ENCODE measurements around the gene ARHGAP21.
"Not testable (repeated sequence)": the region's sequence is repeated elsewhere in the genome, so short reads cannot be mapped to it uniquely, and the experiment has no call there.

Gene ARHGAP21

GRCh38 chr10:24723788-24724380 lies at the start of gene ARHGAP21:
TSS of gene ARHGAP21 (minus strand) at chr10:24723887. CDS start at chr10:24721899, 1,988 bp downstream.
- peak; percentile 81 for DNase-seq (ENCODE audit: low read depth)

GRCh38 chr10:24771943-24772694 lies 48.4 kb upstream of the ARHGAP21 start:
- DNase-seq (ENCODE audit: low read depth): no peak

- DNase-seq (ENCODE audit: low read depth): not testable (repeated sequence)
Observed at GRCh38 chr10:24764991-24765390, 41.3 kb upstream of the ARHGAP21 start.

- peak; percentile 31 for DNase-seq (ENCODE audit: low read depth)
Observed at GRCh38 chr10:24762966-24763623, 39.4 kb upstream of the ARHGAP21 start.

- peak; percentile 61 for DNase-seq (ENCODE audit: low read depth)
Observed at GRCh38 chr10:24762161-24762924, 38.7 kb upstream of the ARHGAP21 start.

GRCh38 chr10:24759672-24760071 lies 36.0 kb upstream of the ARHGAP21 start:
- DNase-seq (ENCODE audit: low read depth): no peak

GRCh38 chr10:24758254-24758653 lies 34.6 kb upstream of the ARHGAP21 start:
- not testable (repeated sequence) for DNase-seq (ENCODE audit: low read depth)

GRCh38 chr10:24756283-24756682 lies 32.6 kb upstream of the ARHGAP21 start:
- no peak for DNase-seq (ENCODE audit: low read depth)

GRCh38 chr10:24751716-24752115 lies 28.0 kb upstream of the ARHGAP21 start:
- no peak for DNase-seq (ENCODE audit: low read depth)

GRCh38 chr10:24750695-24751094 lies 27.0 kb upstream of the ARHGAP21 start:
- no peak for DNase-seq (ENCODE audit: low read depth)

- DNase-seq (ENCODE audit: low read depth): no peak
Observed at GRCh38 chr10:24748214-24748613, 24.5 kb upstream of the ARHGAP21 start.

GRCh38 chr10:24744946-24745345 lies 21.3 kb upstream of the ARHGAP21 start:
- no peak for DNase-seq (ENCODE audit: low read depth)

GRCh38 chr10:24740714-24741113 lies 17.0 kb upstream of the ARHGAP21 start:
- DNase-seq (ENCODE audit: low read depth): no peak

- no peak for DNase-seq (ENCODE audit: low read depth)
Observed at GRCh38 chr10:24737001-24737400, 13.3 kb upstream of the ARHGAP21 start.

- DNase-seq (ENCODE audit: low read depth): no peak
Observed at GRCh38 chr10:24731942-24732341, 8.3 kb upstream of the ARHGAP21 start.

GRCh38 chr10:24730811-24731210 lies 7.1 kb upstream of the ARHGAP21 start:
- no peak for DNase-seq (ENCODE audit: low read depth)

GRCh38 chr10:24727786-24728185 lies 4.1 kb upstream of the ARHGAP21 start:
- DNase-seq (ENCODE audit: low read depth): no peak

- no peak for DNase-seq (ENCODE audit: low read depth)
Observed at GRCh38 chr10:24726626-24727025, 2.9 kb upstream of the ARHGAP21 start.

GRCh38 chr10:24726029-24726428 lies 2.3 kb upstream of the ARHGAP21 start:
- DNase-seq (ENCODE audit: low read depth): not testable (repeated sequence)

GRCh38 chr10:24724381-24725228 lies 918 bp upstream of the ARHGAP21 start:
- peak; percentile 94 for DNase-seq (ENCODE audit: low read depth)

GRCh38 chr10:24723386-24723787 lies 300 bp downstream of the ARHGAP21 start:
- no peak for DNase-seq (ENCODE audit: low read depth)
